HG03378 (cell line): ENCODE data around the gene RDH13.
"Not testable (repeated sequence)": the region's sequence is repeated elsewhere in the genome, so short reads cannot be mapped to it uniquely, and the experiment has no call there.

Experiments
- ATAC-seq: cut with Tn5 transposase; IDR thresholded peaks from one replicate; pipeline ENCODE4 v1.9.1; 2021; ENCODE audit warnings: mild to moderate bottlenecking, moderate library complexity; ENCODE audit not compliant: unreplicated experiment

The RDH13 gene

DNA sequence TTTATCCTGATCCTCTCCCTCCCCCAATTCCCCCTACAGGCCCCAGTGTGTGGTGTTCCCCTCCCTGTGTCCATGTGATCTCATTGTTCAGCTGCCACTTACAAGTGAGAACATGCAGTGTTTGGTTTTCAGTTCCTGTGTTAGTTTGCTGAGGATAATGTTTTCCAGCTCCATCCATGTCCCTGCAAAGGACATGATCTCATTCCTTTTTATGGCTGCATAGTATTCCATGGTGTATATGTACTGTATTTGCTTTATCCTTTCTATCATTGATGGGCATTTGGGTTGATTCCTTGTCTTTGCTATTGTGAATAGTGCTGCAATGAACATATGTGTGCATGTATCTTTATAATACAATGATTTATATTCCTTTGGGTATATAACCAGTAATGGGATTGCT, 42.6 kb downstream of the RDH13 start:
- not testable (repeated sequence) for ATAC-seq

DNA sequence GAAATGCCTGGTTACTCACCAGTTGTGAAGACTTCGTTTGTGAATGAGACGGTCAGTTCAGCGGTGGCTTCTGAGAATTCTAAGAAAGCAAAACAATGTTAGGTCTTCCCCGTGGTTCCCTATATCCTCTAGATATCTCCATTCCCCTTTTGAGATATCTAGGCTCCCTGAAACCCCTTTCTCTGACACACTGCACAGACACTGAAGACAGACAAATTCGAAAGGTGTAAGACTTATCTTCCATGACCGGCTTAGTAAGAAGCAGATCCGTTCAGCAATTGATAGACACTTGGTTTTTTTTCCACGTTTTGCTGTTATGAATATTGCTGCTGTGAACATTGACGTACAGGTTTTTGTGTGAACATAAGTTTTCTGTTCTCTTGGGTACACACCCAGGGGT, 44.3 kb downstream of the RDH13 start:
- ATAC-seq, result no peak

DNA sequence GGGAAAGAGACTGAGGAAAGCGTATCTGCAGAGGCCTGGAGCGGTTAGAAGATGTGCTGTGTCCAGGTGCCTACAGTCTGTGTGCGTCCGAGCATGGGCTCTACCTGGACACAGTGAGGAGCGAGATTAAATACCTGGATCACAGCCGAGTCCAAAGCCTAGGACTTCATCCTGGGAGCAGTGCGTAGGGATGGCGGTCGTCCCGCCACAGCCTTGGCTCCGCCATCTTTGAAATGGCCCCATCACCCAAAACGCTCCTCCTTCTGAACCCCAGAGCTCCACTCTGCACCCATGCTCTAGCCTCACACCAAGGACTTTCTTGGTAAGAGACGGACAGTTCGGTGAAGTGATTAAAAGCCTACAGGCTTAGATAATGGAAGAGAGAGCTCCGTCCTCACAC, 44.7 kb downstream of the RDH13 start:
- ATAC-seq, result no peak

DNA sequence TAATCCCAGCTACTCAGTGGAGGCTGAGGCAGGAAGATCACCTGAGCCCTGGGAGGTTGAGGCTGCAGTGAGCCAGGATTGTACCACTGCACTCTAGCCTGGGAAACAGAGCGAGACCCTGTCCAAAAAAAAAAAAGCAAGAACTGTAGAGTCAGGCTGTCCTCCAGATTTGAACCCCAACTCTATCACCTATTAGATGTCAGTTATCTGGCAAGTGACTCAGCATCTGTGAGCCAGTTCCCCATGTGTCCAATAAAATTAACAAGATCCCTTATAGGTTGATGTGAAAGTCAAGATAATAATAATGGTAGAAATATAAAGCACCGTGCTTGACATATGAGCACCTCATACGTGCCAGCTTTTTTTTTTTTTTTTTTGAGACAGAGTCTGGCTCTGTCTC, 46.9 kb downstream of the RDH13 start:
- no peak for ATAC-seq

DNA sequence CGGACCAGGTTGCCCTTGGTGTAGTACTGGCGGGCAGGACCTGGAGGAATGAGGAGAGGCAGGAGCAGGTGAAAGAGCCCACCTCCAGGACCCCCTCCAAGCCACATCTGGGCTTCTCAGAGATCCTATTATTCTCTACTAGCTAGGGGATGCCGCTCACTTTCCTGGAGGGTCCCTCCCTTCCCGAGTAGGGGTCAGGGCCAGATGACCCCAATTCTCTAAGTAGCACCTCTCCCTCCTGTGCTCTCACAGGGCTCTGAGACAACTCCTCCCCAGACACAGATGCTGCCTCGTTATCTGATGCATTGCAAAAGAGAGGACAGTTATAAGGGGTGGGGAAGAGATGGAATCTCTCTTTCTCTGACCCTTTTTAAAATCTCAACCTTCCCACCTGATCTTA, 47.8 kb downstream of the RDH13 start:
- ATAC-seq, result no peak

DNA sequence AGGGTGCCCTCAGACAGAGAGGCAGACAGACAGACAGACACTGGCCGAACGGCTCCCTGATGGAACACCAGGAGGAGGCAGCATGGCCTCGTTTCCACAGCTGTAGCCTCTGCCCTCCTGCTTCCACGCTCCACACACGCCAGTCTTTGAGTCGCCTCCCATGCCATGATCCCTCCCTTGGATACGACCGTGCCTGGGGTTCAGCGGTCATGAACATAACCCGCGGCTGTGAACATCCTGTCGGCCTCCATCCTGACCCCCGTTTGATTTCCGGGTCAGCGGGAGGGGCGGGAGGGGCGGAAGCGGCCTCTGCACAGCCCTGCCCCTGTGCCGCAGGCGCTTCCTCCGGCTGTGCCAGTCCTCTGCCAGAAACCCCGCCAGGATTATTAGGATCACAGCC, 48.2 kb downstream of the RDH13 start:
- ATAC-seq, result no peak

DNA sequence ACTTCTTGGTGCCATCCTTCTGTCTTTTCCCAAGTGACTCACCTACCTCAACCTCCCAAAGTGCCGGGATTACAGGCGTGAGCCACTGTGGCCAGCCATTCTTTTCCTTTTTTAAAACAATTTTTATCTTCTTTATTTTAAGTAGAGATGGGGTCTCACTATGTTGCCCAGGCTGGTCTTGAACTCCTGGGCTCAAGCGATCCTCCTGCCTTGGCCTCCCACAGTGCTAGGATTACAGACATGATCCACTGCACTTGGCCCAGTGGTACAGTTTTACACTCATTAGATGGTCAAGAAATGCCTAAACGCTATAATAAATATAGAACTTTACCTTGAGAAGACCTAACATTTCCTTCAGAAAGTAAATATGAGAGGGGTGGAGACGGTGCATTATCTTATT, 49.4 kb downstream of the RDH13 start:
- ATAC-seq, result no peak

DNA sequence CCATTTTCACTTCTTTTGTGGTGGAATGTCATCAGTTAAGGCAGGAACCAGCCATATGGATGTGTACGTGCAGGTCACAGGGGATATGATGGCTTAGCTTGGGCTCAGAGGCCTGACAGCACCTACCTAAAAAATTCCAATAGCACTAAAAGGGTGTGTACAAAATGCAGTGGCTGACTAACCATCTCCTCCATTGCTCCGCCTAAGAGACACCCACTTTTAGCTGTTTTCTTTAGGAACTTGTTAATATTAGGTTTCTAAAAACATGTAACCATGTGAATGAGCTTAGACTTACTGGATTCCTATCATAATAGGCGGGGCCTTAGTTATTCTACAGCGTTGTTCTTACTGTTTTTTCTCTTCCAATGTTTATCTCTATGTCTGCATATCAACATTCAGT, 50.6 kb downstream of the RDH13 start:
- no peak for ATAC-seq

DNA sequence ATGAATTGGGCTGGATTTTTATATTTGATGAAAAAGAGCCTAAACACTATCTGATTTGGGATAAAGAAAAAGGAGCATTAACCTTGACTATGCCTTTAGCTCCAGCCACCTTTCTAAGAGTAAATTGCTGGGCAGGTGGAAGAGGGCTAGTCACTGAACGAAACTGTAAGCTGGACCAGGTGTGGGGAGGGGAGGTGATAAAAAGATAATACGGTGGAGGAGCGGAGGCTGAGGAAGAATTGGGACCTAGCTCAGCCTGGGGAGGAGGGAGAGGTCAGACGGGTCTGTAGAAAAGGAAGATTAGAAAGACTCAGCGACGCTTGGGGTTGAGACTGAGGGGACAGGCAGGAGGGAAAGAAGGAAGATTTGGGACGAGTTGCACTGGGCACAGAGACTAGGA, 52.4 kb downstream of the RDH13 start:
- ATAC-seq, result not testable (repeated sequence)

DNA sequence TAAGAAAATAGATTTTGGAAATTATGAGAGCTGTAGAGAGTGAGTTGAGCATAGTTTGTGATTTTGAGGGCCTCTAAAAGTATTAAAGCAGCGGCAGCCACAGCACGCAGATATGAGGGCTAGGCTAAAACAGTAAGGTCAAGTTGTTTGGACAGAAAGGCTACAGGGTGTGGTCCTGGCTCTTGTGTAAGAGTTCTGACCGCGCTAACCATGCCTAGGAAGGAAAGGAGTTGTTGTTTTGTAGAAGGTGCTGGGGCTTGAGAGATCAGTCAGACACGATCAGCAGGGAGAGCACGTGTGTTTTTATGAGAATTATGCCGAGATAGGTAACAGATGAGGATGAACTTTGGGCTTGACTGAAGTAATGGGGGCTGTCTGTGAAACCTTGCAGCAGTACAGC, 54.2 kb downstream of the RDH13 start:
- not testable (repeated sequence) for ATAC-seq

DNA sequence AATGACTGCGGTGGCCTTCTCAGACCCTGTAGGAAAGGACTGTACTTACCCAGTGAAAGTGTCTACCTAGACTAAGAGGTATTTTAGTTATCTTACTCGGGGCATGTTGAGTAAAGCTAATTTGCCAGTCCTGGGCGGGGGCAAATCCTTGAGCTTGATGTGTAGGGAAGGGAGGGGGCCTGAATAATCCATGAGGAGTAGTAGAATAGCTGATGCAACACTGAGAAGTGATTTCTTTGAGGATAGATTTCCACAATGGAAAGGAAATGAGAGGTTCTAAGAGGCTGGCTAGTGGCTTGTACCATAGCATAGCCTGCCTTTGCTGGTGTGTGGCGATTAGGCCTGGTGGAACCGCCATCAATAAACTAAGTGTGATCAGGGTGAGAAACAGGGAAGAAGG, 54.8 kb downstream of the RDH13 start:
- not testable (repeated sequence) for ATAC-seq

DNA sequence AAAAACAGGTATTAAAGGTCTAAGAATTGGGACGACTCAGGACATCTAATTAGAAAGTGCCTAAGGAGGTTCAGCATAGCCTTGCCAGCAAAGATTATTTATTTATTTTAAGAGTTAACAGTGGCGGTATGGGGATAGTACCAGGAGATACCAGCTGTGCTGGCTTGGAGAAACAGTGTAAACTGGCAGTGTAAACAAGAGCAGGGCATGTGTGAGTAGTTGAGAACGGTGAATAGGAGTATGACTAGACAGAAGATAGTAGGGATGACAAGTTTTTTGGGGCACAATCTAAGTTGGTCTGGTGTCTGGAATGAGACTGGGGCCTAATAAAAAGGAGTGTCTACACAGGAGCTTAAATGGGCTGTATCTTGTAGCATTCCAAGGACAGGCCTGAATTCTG, 55.4 kb downstream of the RDH13 start:
- not testable (repeated sequence) for ATAC-seq

DNA sequence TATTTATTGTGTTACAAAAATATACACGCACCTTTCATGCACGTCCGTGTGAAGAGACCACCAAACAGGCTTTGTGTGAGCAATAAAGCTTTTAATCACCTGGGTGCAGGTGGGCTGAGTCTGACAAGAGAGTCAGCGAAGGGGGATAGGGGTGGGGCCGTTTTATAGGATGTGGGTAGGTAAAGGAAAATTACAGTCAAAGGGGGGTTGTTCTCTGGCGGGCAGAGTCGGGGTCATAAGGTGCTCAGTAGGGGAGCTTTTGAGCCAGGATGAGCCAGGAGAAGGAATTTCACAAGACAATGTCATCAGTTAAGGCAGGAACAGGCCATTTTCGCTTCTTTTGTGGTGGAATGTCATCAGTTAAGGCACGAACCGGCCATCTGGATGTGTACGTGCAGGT, 56.2 kb downstream of the RDH13 start:
- not testable (repeated sequence) for ATAC-seq

DNA sequence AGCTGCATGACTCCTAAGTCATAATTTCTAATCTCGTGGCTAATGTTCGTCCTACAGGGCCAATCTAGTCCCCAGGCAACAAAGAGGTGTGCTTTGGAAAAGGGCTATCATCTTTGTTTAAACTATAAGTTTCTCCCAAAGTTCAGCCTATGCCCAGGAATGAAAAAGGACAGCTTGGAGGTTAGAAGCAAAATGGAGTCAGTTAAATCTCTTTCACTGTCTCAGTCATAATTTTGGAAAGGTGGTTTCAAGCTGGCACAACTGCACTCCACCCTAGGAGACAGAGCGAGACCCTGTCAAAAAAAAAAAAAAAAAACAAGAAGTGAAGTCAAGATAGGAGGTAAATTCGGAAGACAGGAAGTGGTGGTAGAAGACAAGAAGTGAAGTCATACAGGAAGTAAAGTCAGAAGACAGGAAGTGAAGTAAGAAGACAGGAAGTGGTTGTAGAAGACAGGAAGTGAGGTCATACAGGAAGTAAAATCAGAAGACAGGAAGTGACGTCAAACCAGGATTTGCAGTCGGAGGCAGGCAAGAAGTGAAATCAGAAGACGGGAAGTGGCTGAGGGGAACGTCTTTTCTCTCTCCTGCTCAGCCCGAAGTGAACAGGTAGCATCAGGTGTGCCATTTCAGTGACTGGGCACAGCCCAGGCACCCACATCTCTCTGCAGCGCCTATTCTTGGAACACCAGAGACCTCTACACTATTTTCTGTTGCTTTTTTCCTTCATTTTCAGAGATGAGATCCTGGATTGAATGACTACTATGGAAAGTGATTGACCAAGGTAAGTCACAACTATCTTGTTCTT, 57.1 kb downstream of the RDH13 start:
- ATAC-seq, result no peak

DNA sequence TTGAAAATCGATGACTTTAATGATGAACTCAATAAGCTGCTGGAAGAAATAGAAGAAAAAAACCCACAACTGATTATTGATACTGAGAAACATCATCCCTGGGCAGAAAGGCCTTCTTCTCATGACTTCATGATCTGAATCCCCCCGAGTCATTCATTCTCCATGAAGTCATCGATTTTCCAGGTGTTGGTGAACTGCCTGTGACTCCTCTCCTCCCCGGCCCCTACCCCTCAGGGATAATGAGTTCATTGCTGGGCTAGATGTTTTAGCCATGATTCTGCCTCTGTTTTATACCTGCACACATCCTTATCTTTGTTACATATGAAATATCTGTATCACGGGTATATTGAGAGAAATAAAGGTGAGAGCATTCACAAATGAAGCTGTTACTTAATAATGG, 62.2 kb downstream of the RDH13 start:
- no peak for ATAC-seq

DNA sequence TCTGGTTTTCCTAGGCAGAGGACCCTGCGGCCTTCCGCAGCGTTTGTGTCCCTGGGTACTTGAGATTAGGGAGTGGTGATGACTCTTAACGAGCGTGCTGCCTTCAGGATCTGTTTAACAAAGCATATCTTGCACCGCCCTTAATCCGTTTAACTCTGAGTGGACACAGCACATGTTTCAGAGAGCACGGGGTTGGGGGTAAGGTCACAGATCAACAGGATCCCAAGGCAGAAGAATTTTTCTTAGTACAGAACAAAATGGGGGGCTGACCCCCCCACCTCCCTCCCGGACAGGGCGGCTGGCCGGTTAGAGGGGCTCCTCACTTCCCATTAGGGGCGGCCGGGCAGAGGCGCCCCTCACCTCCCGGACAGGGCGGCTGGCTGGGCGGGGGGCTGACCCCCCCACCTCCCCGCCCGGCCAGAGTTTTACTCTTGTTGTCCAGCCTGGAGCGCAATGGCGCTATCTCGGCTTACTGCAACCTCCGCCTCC, 64.2 kb downstream of the RDH13 start:
- not testable (repeated sequence) for ATAC-seq

DNA sequence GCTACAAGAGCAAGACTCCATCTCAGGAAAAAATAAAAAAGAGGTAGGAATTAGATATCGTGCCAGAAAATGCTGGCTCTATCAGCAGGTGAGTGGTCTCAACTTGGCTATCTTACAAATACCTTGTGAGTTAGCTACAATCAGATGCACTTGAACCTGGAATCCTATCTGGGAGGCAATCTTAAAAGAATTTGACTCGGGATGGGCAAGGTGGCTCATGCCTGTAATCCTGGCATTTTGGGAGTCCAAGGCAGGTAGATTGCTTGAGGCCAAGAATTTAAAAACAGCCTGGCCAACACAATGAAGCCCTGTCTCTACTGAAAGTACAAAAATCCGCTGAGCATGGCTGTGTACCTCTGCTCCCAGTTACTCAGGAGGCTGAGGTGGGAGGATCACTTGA, 67.4 kb downstream of the RDH13 start:
- ATAC-seq, result no peak
